KOPT-K1 (cell line): ENCODE measurements around the gene HOXD13.

ENCODE experiments used
- H3K27ac ChIP-seq: fragments of 200-600 bp; sonication (generic); 2 replicates; pipeline ENCODE4 v1.5.1; 2016; ENCODE audit warnings: antibody characterized with exemption, mild to moderate bottlenecking, low read depth, low read length; ENCODE audit not compliant: poor library complexity, severe bottlenecking
- H3K36me3 ChIP-seq: fragments of 200-600 bp; sonication (generic); 2 replicates; pipeline ENCODE4 v1.5.1; 2017; ENCODE audit warnings: antibody characterized with exemption, mild to moderate bottlenecking, low read length, moderate library complexity; ENCODE audit not compliant: insufficient read depth
- H3K9me3 ChIP-seq: fragments of 200-600 bp; sonication (generic); 2 replicates; pipeline ENCODE4 v1.5.1; 2017; ENCODE audit warnings: antibody characterized with exemption, low read length, mild to moderate bottlenecking; ENCODE audit not compliant: insufficient read depth, poor library complexity, severe bottlenecking

HOXD13 gene

DNA sequence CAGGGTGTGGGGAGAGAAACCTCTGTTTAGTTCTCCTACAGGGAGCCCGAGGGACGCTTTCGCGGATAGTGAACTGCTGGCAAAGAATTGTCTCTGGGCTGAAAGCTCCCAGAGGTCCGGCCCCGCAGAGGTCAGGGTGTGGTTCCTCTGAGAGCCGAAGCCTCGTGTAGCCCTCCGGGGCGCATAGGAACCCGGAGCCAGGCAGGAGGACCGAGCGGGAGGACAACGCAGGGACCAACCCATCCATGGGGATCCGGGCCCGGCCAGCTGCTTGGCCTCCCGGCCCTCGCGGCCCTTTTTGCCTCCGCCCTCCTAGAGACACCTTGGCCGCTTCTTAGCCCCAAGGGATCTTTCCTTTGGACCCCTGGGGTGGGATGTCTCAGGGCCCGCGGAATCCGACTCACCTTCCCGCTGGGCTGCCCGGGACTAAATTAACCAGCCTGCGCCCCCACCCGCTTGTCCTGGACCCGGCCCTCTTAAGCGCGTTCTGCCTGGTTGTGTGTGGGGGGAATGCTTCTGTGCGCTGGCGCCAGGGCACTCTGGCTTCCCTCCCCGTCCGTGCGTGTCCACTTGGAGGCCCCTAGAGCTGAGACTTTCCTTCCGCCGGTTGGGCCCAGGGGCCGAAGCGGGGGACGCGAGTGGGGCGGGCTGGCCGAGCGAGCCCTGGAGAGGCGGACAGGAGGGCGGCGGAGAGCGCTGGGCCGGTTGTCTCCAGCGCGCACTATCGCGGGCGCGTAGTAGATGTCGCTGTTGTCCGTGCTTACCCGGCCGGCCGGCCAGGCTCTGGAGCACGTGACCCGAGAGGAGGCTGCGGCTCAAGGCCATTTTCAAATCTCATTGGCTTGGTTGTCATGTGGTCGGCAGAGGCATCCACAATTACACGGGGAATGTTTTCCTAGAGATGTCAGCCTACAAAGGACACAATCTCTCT is 23.6 kb downstream of the HOXD13 start, which contains the start of gene HOXD10:
Gene HOXD10, plus strand, starts transcription at position 896 of the 931 bp plus-strand sequence. CDS start 56 bp downstream, outside the sequence.
- Histone ChIP-seq H3K9me3 (no peaks in the 10 kb centered on the region), H3K36me3 (no peaks in the 10 kb centered on the region), H3K27ac (no peak within 1 kb of the TSS)

DNA sequence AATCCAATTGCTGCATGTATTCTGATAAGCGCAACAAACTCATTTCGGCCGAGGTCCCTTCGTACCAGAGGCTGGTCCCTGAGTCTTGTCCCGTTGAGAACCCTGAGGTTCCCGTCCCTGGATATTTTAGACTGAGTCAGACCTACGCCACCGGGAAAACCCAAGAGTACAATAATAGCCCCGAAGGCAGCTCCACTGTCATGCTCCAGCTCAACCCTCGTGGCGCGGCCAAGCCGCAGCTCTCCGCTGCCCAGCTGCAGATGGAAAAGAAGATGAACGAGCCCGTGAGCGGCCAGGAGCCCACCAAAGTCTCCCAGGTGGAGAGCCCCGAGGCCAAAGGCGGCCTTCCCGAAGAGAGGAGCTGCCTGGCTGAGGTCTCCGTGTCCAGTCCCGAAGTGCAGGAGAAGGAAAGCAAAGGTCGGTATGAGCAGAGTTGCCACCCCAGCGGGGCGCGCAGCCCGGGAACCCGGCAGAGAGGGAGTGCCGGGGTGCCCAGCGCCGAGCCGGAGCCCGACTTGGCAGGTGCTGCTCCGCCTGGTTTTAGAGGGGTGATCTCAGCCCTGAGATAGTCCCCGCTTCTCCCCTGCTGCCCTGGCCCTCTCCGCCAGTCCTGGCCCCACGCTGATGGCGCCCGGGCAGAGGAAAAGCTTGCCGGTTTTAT is 24.8 kb downstream of the HOXD13 start:
- H3K27ac ChIP-seq: no peak overlapping the region
- H3K9me3 ChIP-seq: no peaks in the 10 kb centered on the region
- no peaks in the 10 kb centered on the region for H3K36me3 ChIP-seq

DNA sequence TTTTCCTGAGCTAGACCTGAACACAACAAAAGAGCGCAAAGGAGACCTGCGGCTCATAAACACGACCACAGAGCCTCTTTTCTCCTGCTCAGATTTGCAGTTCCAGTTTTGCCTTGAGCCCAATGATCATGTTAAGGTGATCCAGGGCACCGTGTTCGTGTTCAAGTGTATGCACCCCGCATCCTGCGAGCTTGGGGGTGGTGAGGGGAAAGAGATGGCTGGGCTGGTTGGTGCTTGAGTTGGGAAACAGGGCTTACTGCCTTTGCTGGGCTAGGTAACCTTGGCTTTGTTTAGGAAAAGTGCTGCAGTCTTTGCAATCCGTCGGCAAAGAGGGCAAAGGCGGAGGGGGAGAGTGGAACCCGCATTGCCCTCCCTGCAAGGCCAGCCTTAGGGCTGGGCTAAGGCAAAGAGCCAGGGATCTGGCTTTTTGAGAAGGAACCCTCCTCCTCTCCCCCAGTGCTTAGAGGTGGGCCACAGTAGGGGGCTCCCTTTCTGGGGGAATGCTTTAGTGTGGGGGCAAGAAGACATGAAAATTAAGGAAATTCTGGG is 25.4 kb downstream of the HOXD13 start:
- H3K9me3 ChIP-seq: no peaks in the 10 kb centered on the region
- H3K27ac ChIP-seq: no peak overlapping the region
- H3K36me3 ChIP-seq: no peaks in the 10 kb centered on the region

DNA sequence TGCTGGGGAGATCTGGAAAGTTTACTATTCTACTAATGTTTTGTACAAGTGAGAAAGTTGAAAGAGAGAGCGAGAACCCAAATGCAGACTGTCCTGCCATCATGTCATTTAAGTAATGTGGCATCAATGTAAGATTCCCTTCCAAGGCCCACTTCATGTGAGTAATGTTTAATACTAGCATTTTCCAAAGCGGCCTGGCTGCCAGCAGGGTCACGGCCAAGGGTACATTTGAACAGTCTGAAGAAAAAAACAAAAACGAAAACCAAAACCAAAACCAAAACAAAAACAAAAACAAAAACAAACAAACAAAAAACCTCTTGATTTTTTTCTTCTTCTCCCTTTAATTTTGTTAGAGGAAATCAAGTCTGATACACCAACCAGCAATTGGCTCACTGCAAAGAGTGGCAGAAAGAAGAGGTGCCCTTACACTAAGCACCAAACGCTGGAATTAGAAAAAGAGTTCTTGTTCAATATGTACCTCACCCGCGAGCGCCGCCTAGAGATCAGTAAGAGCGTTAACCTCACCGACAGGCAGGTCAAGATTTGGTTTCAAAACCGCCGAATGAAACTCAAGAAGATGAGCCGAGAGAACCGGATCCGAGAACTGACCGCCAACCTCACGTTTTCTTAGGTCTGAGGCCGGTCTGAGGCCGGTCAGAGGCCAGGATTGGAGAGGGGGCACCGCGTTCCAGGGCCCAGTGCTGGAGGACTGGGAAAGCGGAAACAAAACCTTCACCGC is 26.2 kb downstream of the HOXD13 start:
- H3K9me3 ChIP-seq: no peaks in the 10 kb centered on the region
- H3K36me3 ChIP-seq: no peaks in the 10 kb centered on the region
- H3K27ac ChIP-seq: no peak overlapping the region

DNA sequence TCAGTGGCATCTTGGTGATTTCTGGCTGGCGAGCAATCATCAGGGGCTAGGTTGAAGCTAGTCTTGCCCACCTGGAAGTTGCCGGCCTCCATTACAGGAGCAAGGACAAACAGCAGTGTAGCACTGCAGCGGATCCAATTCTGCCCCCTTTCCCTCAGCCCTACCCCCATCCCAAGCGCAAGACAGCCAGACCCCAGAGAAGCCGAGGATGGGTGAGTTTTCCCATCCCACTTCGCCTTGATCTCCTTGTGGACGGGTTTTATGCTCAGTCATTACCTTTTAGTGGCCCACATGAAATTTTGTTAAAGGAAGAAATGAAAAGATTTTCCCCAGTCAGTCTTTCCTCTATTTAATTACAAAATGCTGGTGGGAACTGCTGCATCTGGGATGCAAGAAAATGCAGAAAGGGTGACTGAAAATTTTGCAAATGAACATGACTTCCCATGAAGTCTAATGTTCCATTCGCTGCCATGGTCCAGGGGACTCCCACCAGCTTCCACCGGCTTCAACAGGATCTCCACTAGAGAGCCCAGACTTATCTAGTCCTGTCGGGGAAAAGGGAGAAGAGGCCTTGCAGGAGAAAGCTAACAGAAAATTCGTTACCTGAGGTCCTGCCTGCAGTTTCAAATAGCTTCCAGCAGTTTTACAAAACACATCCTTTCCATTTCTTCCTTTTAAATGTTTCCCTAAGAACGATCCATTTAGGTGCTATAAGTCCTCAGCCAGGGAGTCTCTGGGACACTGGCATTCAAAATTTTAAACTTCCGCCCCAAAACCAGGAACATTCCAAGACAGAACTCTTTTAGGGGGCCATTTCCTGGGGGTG is 28.1 kb downstream of the HOXD13 start:
- Histone ChIP-seq H3K36me3 (no peaks in the 10 kb centered on the region), H3K27ac (no peak overlapping the region), H3K9me3 (no peaks in the 10 kb centered on the region)

DNA sequence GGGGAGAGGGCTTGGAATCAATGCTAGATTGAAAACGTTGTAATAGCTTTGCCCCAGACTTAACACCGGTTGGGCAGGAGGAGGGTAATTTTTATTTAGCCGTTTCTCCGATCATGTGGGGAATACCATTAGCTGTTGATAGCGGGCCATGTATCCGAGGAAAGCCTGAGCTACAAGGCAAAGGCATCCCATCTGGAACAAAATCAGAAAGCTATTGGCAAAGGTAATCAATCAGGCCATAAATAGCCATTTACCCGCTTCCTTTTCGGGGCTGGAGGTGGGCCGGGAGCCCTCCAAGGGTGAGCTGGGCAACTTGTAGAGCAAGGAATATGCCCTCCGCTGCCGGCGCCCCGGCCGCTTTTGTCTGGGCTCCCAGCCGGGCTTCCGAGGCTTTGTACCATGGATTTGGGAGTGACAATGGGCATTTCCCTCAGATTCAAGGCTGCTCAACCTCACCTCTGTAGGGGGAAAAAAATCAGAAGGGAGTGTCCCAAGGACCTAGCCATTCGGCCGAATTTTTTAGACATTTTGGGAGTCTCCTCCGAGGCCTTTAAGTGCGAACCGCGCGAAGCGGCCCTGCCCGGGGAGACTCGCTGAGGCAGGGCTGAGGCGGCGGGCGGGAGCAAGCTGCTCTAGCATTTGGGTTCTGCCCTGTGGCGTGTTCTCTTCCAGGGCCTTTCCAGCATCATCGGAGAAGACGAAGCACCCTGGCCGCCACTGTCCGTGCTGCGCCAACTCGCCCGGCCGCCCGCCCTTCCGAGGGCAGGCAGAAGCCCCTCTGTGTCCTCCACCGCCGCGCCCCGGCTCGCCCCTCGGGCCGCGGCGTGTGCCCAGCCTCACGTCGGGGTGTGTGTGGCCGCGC is 28.9 kb downstream of the HOXD13 start:
- H3K36me3 ChIP-seq: no peaks in the 10 kb centered on the region
- H3K27ac ChIP-seq: no peak overlapping the region
- H3K9me3 ChIP-seq: no peaks in the 10 kb centered on the region

DNA sequence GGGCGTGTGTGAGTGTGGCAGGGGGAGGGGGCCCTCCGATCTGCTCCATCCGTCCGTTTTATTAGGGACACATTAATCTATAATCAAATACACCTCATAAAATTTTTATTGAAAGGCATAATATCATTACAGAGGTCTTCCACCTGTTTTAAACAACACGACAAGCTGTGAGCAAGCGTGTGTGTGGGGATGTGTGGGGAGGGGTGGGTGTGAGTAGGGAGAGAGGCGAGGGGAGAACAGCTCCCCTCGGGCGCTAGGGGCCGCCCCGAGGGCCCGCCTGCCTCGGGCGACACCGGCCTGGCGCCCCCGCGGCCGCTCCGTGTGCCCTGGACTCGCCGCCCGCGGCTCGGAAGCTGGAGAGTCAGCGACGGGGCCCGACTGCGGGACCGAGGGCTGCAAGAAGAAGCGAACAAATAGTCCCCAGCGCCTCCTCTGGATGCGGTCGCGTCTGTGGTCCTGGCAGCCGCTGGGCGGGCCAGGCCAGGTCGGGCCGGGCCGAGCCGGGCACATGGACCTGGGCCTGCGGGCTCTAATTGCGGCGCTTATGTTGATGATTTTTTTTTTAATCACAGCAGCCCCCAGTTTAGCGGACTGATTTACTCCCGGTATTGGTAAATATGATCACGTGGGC is 29.6 kb downstream of the HOXD13 start:
- Histone ChIP-seq H3K36me3 (no peaks in the 10 kb centered on the region), H3K27ac (no peak overlapping the region), H3K9me3 (no peaks in the 10 kb centered on the region)

DNA sequence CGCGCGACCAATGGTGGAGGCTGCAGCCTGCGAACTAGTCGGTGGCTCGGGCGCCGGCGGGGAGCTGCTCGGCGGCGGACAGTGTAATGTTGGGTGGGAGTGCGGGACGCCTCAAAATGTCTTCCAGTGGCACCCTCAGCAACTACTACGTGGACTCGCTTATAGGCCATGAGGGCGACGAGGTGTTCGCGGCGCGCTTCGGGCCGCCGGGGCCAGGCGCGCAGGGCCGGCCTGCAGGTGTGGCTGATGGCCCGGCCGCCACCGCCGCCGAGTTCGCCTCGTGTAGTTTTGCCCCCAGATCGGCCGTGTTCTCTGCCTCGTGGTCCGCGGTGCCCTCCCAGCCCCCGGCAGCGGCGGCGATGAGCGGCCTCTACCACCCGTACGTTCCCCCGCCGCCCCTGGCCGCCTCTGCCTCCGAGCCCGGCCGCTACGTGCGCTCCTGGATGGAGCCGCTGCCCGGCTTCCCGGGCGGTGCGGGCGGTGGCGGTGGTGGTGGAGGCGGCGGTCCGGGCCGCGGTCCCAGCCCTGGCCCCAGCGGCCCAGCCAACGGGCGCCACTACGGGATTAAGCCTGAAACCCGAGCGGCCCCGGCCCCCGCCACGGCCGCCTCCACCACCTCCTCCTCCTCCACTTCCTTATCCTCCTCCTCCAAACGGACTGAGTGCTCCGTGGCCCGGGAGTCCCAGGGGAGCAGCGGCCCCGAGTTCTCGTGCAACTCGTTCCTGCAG is 30.3 kb downstream of the HOXD13 start, which contains the start of gene HOXD9:
Gene HOXD9, plus strand, starts transcription at position 37 of the 728 bp plus-strand sequence. Its CDS starts 50 bp downstream, at position 87.
- Histone ChIP-seq H3K27ac (no peak within 1 kb of the TSS), H3K36me3 (no peaks in the 10 kb centered on the region), H3K9me3 (no peaks in the 10 kb centered on the region)

DNA sequence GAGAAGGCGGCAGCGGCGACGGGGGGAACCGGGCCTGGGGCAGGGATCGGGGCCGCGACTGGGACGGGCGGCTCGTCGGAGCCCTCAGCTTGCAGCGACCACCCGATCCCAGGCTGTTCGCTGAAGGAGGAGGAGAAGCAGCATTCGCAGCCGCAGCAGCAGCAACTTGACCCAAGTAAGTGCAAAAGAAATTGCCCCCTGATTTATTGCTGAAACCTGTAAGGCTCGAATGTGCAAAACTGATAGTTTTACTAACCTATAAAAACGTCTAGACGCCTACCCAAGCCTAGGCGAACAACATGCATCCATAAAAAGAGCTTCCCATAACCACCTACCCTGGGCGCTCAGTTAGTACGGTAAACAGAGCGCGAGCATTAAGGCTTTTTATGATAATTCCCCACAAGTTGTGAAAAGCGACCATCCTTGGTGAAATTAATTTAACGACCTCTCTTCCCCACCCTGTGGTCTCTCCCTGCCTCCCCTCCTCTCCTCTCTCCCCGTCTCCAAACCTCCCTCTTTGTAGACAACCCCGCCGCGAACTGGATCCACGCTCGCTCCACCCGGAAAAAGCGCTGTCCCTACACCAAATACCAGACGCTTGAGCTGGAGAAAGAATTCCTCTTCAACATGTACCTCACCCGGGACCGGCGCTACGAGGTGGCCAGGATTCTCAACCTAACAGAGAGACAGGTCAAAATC is 31.0 kb downstream of the HOXD13 start:
- no peak overlapping the region for H3K27ac ChIP-seq
- no peaks in the 10 kb centered on the region for H3K9me3 ChIP-seq
- H3K36me3 ChIP-seq: no peaks in the 10 kb centered on the region

DNA sequence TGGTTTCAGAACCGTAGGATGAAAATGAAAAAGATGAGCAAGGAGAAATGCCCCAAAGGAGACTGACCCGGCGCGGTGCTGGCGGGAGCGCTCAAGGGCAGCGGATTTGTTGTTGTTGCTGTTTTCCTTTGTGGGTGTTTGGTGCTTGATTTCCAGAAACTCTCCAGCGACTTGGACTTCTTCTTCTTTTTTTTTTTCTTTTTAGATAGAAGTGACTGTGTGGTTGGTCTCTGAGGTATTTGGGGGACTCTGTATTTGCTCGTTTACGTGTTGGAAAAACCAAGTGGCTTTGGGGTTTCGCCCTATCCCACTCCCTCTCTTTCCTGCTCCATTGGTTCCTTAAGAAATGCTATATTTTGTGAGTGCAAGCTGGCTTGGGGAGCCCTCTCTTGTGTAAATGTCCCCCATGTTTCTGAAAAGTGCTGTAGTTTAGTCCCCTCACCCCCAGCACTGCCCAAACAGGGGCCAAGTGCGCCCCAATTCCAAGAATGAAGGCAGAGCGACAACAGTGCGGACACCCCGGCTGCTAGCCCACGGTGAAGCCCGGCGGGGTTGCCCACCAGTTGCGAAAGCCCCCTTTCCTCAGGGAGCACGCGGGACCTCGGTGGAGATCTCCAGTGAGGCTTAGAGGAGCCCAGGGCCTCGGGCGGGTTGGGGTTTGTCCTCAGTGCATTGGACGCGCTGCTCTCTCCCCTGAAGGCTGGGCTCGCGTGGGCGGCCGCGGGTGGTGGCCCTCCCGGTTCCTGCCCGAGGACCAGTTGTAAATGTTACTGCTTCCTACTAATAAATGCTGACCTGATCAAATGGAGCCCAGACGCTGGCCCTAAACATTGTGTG is 31.8 kb downstream of the HOXD13 start:
- Histone ChIP-seq H3K36me3 (no peaks in the 10 kb centered on the region), H3K27ac (no peak overlapping the region), H3K9me3 (no peaks in the 10 kb centered on the region)

DNA sequence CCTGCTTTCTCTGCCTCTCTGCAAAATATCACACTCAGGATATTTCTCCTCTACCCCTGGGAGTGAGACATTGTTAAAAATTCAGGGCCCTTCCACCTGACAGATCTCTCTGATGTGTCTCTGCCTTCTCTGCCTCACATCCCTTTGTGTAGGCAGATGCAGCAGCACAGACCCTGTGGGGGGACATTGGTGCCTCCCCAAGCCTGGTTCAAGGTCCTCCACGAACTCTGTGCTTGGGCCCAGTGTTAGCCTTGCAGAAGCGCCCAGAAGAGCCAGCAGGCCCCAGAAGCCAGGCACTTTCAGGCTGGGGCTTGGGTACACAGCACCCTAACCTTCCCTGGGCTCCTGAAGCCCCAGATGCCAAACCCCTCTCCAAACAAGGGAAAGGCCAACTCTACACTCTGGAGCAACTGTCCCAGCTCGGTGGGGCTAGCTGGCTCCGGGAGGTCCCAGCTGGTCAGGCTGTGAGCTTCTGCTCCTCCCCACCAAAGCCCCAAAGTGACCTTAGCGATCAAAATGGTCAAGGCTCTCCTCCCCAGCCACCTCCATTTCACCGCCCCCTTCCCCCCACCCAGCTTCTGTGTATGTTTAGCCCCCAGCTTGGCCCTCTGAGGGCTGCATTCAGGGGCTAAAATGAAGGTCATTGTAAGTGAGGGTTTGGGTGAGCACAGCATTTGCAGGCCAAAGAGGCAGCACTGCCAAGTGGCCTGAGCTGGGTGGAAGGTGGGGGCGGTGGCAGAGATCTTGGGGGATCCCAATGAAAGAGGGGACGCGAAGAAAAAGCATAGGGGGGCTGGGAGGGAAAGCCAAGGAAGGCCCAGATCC is 32.6 kb downstream of the HOXD13 start:
- Histone ChIP-seq H3K9me3 (no peaks in the 10 kb centered on the region), H3K36me3 (no peaks in the 10 kb centered on the region), H3K27ac (no peak overlapping the region)
